ENCODE data around the gene MMP3. TPM values are rescaled to one million over a fixed set of nuclear protein-coding genes. Genes with fewer than 3 reads are reported as not detected.

The MMP3 gene
- total and polyA plus RNA-seq, 2 donors (not counting 3 experiments of a cell fraction or from before 2014, with no cell fraction given) = not detected

- H3K9me1 ChIP-seq (replicated peaks; ENCODE audit: control insufficient read depth, extremely low read depth, insufficient read depth, low read length) = no peaks in the 10 kb centered on the region
- H3K4me2 ChIP-seq (ENCODE audit: insufficient read depth, low read length) = no peak overlapping the region
- H3K36me3 ChIP-seq (ENCODE audit: control insufficient read depth in 2 of 2, extremely low read depth in 1 of 2, insufficient read depth in 2 of 2, low read length in 2 of 2) = no peaks in the 10 kb centered on the region
- ChIA-PET CTCF (no interaction called here), POLR2A (interaction anchor here (0.6 kb wide), 1 partner anchor 776 kb away, joined by 3 read pairs; no protein-coding TSS in a partner anchor)
- no peaks in the 10 kb centered on the region for H3K4me1 ChIP-seq (ENCODE audit: control insufficient read depth, extremely low read depth, insufficient read depth, low read length)
- H3K79me2 ChIP-seq (ENCODE audit: control insufficient read depth, insufficient read depth, low read length) = no peaks in the 10 kb centered on the region
- dilution Hi-C loops (cut with MboI; ENCODE audit: extremely low pct_ligation_motif_present, low sequenced_read_pairs) = no loop called here
- no peak overlapping the region for H3K9ac ChIP-seq (replicated peaks; ENCODE audit: extremely low read depth, insufficient read depth, low read length)
- no TSS peak for BruUV-seq (replicated peaks)
- no peak overlapping the region for H3K4me3 ChIP-seq (replicated peaks in 1 of 3; ENCODE audit: insufficient read depth in 1 of 3, low read depth in 1 of 3, low read length in 3 of 3)
- peak; percentile 36 for DNase-seq (ENCODE audit: low read depth, low spot score)
- H2AFZ ChIP-seq (ENCODE audit: low read depth, low read length) = no peak overlapping the region
- H3K27ac ChIP-seq (ENCODE audit: insufficient read depth, low read depth, low read length) = no peak overlapping the region
- no peak for FAIRE-seq
- TF ChIP-seq, protein P1, sequence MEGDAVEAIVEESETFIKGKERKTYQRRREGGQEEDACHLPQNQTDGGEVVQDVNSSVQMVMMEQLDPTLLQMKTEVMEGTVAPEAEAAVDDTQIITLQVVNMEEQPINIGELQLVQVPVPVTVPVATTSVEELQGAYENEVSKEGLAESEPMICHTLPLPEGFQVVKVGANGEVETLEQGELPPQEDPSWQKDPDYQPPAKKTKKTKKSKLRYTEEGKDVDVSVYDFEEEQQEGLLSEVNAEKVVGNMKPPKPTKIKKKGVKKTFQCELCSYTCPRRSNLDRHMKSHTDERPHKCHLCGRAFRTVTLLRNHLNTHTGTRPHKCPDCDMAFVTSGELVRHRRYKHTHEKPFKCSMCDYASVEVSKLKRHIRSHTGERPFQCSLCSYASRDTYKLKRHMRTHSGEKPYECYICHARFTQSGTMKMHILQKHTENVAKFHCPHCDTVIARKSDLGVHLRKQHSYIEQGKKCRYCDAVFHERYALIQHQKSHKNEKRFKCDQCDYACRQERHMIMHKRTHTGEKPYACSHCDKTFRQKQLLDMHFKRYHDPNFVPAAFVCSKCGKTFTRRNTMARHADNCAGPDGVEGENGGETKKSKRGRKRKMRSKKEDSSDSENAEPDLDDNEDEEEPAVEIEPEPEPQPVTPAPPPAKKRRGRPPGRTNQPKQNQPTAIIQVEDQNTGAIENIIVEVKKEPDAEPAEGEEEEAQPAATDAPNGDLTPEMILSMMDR (IDR thresholded peaks at IDR 0.05; ENCODE audit: extremely low read depth in 1 of 2, insufficient read depth in 1 of 2, low read depth in 1 of 2, low read length in 2 of 2) = no peak
- TF ChIP-seq GATA2 (IDR thresholded peaks at IDR 0.05; ENCODE audit: insufficient read depth, insufficient read length, low read depth, low read length) (no peak), FOS (IDR thresholded peaks at IDR 0.05; ENCODE audit: borderline replicate concordance, insufficient read depth, low read length) (no peak), MYC (IDR thresholded peaks at IDR 0.05; ENCODE audit: low read depth, low read length) (no peak)
- H3K27me3 ChIP-seq (ENCODE audit: control insufficient read depth in 2 of 2, insufficient read depth in 2 of 2, low read length in 2 of 2) = peaks cover 6 to 7% of the 10 kb centered on the region in 2 experiments
- H4K20me1 ChIP-seq (replicated peaks; ENCODE audit: control insufficient read depth, extremely low read depth, insufficient read depth, low read length) = no peaks in the 10 kb centered on the region
- H3K9me3 ChIP-seq (replicated peaks; ENCODE audit: control insufficient read depth, insufficient read depth, low read length) = no peaks in the 10 kb centered on the region
- intact Hi-C loops (cut with micrococcal nuclease) = no loop called here
Observed at GRCh38 chr11:102886999-102887398, 43.6 kb upstream of the MMP3 start.

DNA sequence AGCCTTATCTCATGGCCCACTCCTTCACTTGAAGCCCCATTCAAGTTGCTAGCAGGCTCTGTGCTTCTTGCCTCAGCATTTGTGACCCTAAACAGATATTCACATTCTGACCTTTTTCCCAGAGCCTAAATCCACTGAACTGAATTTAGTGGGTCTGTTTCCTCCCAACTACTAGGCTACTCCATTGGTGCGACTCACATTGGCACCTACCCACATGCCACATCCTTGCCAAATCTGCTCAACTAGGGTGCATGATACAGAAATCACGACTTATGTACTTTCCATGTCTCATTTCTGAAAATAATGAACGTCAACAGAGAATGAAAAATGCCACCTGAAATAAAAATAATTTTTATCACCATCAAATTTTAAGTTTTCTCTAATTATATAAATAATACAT, 39.7 kb upstream of the MMP3 start:
- ChIA-PET CTCF (no interaction called here), POLR2A (no interaction called here)
- H3K9me3 ChIP-seq (replicated peaks; ENCODE audit: control insufficient read depth, insufficient read depth, low read length) = no peaks in the 10 kb centered on the region
- no peak overlapping the region for H2AFZ ChIP-seq (ENCODE audit: low read depth, low read length)
- H3K4me1 ChIP-seq (ENCODE audit: control insufficient read depth, extremely low read depth, insufficient read depth, low read length) = no peaks in the 10 kb centered on the region
- FAIRE-seq (no peak), DNase-seq (ENCODE audit: low read depth, low spot score) (no peak)
- dilution Hi-C loops (cut with MboI; ENCODE audit: extremely low pct_ligation_motif_present, low sequenced_read_pairs) (no loop called here), intact Hi-C loops (cut with micrococcal nuclease) (no loop called here)
- no peak overlapping the region for H3K9ac ChIP-seq (replicated peaks; ENCODE audit: extremely low read depth, insufficient read depth, low read length)
- no peaks in the 10 kb centered on the region for H3K79me2 ChIP-seq (ENCODE audit: control insufficient read depth, insufficient read depth, low read length)
- no peaks in the 10 kb centered on the region for H4K20me1 ChIP-seq (replicated peaks; ENCODE audit: control insufficient read depth, extremely low read depth, insufficient read depth, low read length)
- TF ChIP-seq POLR2AphosphoS5 (IDR thresholded peaks at IDR 0.05; ENCODE audit: insufficient read depth, low read depth, low read length) (no peak), MYC (IDR thresholded peaks at IDR 0.05; ENCODE audit: low read depth, low read length) (no peak), POLR2A (IDR thresholded peaks at IDR 0.05; ENCODE audit: low read depth, low read length) (no peak)
- no peak overlapping the region for H3K27ac ChIP-seq (ENCODE audit: insufficient read depth, low read depth, low read length)
- H3K27me3 ChIP-seq (ENCODE audit: control insufficient read depth in 2 of 2, insufficient read depth in 2 of 2, low read length in 2 of 2) = peaks cover 2 to 3% of the 10 kb centered on the region in 2 experiments
- no peaks in the 10 kb centered on the region for H3K9me1 ChIP-seq (replicated peaks; ENCODE audit: control insufficient read depth, extremely low read depth, insufficient read depth, low read length)
- no peak overlapping the region for H3K4me2 ChIP-seq (ENCODE audit: insufficient read depth, low read length)
- no TSS peak for BruUV-seq (replicated peaks)
- H3K4me3 ChIP-seq (replicated peaks in 1 of 3; ENCODE audit: insufficient read depth in 1 of 3, low read depth in 1 of 3, low read length in 3 of 3) = no peak overlapping the region
- no peaks in the 10 kb centered on the region for H3K36me3 ChIP-seq (ENCODE audit: control insufficient read depth in 2 of 2, extremely low read depth in 1 of 2, insufficient read depth in 2 of 2, low read length in 2 of 2)
